Measurements from ENCODE around the gene MAP1B.

- no peak for TF ChIP-seq HOXA7 (CRISPR knock-in tag; IDR thresholded peaks at IDR 0.05)
- no peak for TF ChIP-seq CTCF (IDR thresholded peaks at IDR 0.05)
- no peak for TF ChIP-seq EP300 (IDR thresholded peaks at IDR 0.05)
- TF ChIP-seq MAX (IDR thresholded peaks at IDR 0.05), result no peak
- no peak for TF ChIP-seq POLR2A (IDR thresholded peaks at IDR 0.05; ENCODE audit: low read length)
- TF ChIP-seq BCL3 (IDR thresholded peaks at IDR 0.05), result no peak
- TF ChIP-seq RFX5 (IDR thresholded peaks at IDR 0.05), result no peak
- no peak for TF ChIP-seq HOXB13 (CRISPR knock-in tag; IDR thresholded peaks at IDR 0.05; ENCODE audit: low read depth)
- no peak for TF ChIP-seq HES2 (IDR thresholded peaks at IDR 0.05)
- TF ChIP-seq MAFK (IDR thresholded peaks at IDR 0.05; ENCODE audit: partially characterized antibody), result no peak
- TF ChIP-seq EHMT2 (IDR thresholded peaks at IDR 0.05; ENCODE audit: low read depth), result no peak
- TF ChIP-seq RNF2 (IDR thresholded peaks at IDR 0.05; ENCODE audit: borderline replicate concordance, low read depth), result no peak
Observed at GRCh38 chr5:72160329-72160728, 53.1 kb downstream of the MAP1B start.
